Muscle layer of duodenum (tissue), 2 donors: ENCODE results near the gene DNAL4.

Source experiments
- H3K27ac ChIP-seq: one replicate; pipeline ENCODE4 v1.7.0; 2013; ENCODE audit warnings: mild to moderate bottlenecking, low read length
- H3K27me3 ChIP-seq: one replicate; pipeline ENCODE4 v1.7.0; 2013; ENCODE audit warnings: low read depth, mild to moderate bottlenecking, control low read depth, low read length
- H3K36me3 ChIP-seq, 2 donors: one replicate each; pipeline ENCODE4 v1.7.0; 2013; ENCODE audit warnings: low read length in 2 of 2, control low read depth in 1 of 2, mild to moderate bottlenecking in 1 of 2; ENCODE audit not compliant: insufficient read depth in 2 of 2, control insufficient read depth in 1 of 2
- H3K4me1 ChIP-seq, 2 donors: one replicate each; pipeline ENCODE4 v1.7.0; 2013; ENCODE audit warnings: low read length in 2 of 2, mild to moderate bottlenecking in 2 of 2, control low read depth in 1 of 2, moderate library complexity in 1 of 2; ENCODE audit not compliant: insufficient read depth in 2 of 2, control insufficient read depth in 1 of 2
- H3K4me3 ChIP-seq, 2 donors: one replicate each; pipeline ENCODE4 v1.7.0; 2013; ENCODE audit warnings: low read length in 2 of 2, low read depth in 1 of 2, mild to moderate bottlenecking in 1 of 2
- H3K9me3 ChIP-seq, 2 donors: one replicate each; pipeline ENCODE4 v1.7.0; 2013; ENCODE audit warnings: low read length in 2 of 2, control low read depth in 1 of 2, mild to moderate bottlenecking in 1 of 2; ENCODE audit not compliant: control insufficient read depth in 1 of 2
- donor health status: healthy.

Gene DNAL4

GRCh38 chr22:38755155-38755910 is 38.6 kb downstream of the DNAL4 start:
- peaks cover 13 to 23% of the 10 kb centered on the region in 2 donors for H3K36me3 ChIP-seq
- peak overlapping the region; percentile 94 for H3K27ac ChIP-seq
- H3K27me3 ChIP-seq: no peaks in the 10 kb centered on the region
- H3K4me1 ChIP-seq: peaks cover 8 to 35% of the 10 kb centered on the region in 2 donors
- H3K4me3 ChIP-seq: peak overlapping the region; percentile 63 to 79
- H3K9me3 ChIP-seq: no peaks in the 10 kb centered on the region

- Histone ChIP-seq H3K36me3 (peaks cover 19 to 28% of the 10 kb centered on the region in 2 donors), H3K27me3 (no peaks in the 10 kb centered on the region), H3K4me3 (peak overlapping the region; percentile 63 to 79), H3K27ac (peak overlapping the region; percentile 94), H3K4me1 (peaks cover 8 to 35% of the 10 kb centered on the region in 2 donors), H3K9me3 (no peaks in the 10 kb centered on the region)
Measured at GRCh38 chr22:38754751-38755154, 39.2 kb downstream of the DNAL4 start.

- H3K4me1 ChIP-seq: peaks cover 8 to 35% of the 10 kb centered on the region in 2 donors
Measured at GRCh38 chr22:38753948-38754750, 39.8 kb downstream of the DNAL4 start.

GRCh38 chr22:38751422-38752346 is 42.3 kb downstream of the DNAL4 start:
- H3K4me3 ChIP-seq: peak overlapping the region in 1 of 2 donors; percentile 11
- H3K27ac ChIP-seq: no peak overlapping the region
- H3K36me3 ChIP-seq: peaks cover 35 to 54% of the 10 kb centered on the region in 2 donors
- no peaks in the 10 kb centered on the region for H3K27me3 ChIP-seq
- no peaks in the 10 kb centered on the region for H3K9me3 ChIP-seq
- peaks cover 8 to 30% of the 10 kb centered on the region in 2 donors for H3K4me1 ChIP-seq

More at GRCh38 chr22:38753948-38754750, 39.8 kb downstream of the DNAL4 start:
- Histone ChIP-seq H3K27me3 (no peaks in the 10 kb centered on the region), H3K9me3 (no peaks in the 10 kb centered on the region), H3K4me3 (peak overlapping the region; percentile 63 to 79), H3K36me3 (peaks cover 25 to 34% of the 10 kb centered on the region in 2 donors), H3K27ac (peak overlapping the region; percentile 94)

GRCh38 chr22:38751066-38751421 is 42.9 kb downstream of the DNAL4 start:
- Histone ChIP-seq H3K27ac (no peak overlapping the region), H3K4me3 (no peak overlapping the region), H3K4me1 (peaks cover 8 to 24% of the 10 kb centered on the region in 2 donors), H3K27me3 (no peaks in the 10 kb centered on the region), H3K36me3 (peaks cover 35 to 60% of the 10 kb centered on the region in 2 donors), H3K9me3 (no peaks in the 10 kb centered on the region)

GRCh38 chr22:38750638-38751037 is 43.3 kb downstream of the DNAL4 start:
- no peaks in the 10 kb centered on the region for H3K27me3 ChIP-seq
- no peak overlapping the region for H3K4me3 ChIP-seq
- no peak overlapping the region for H3K27ac ChIP-seq
- H3K36me3 ChIP-seq: peaks cover 37 to 64% of the 10 kb centered on the region in 2 donors
- H3K9me3 ChIP-seq: no peaks in the 10 kb centered on the region
- H3K4me1 ChIP-seq: peaks cover 8 to 23% of the 10 kb centered on the region in 2 donors

- Histone ChIP-seq H3K9me3 (no peaks in the 10 kb centered on the region), H3K27me3 (no peaks in the 10 kb centered on the region), H3K27ac (no peak overlapping the region), H3K36me3 (peaks cover 43 to 69% of the 10 kb centered on the region in 2 donors), H3K4me1 (peaks cover 8 to 23% of the 10 kb centered on the region in 2 donors), H3K4me3 (no peak overlapping the region)
Measured at GRCh38 chr22:38750104-38750503, 43.8 kb downstream of the DNAL4 start.

- H3K27ac ChIP-seq: no peak overlapping the region
- H3K36me3 ChIP-seq: peaks cover 49 to 82% of the 10 kb centered on the region in 2 donors
- no peaks in the 10 kb centered on the region for H3K27me3 ChIP-seq
Measured at GRCh38 chr22:38748487-38749136, 45.3 kb downstream of the DNAL4 start.

GRCh38 chr22:38745676-38746460 is 48.1 kb downstream of the DNAL4 start:
- peaks cover 64 to 88% of the 10 kb centered on the region in 2 donors for H3K36me3 ChIP-seq
- H3K4me1 ChIP-seq: no peaks in the 10 kb centered on the region
- no peak overlapping the region for H3K4me3 ChIP-seq
- H3K9me3 ChIP-seq: no peaks in the 10 kb centered on the region
- no peaks in the 10 kb centered on the region for H3K27me3 ChIP-seq
- H3K27ac ChIP-seq: no peak overlapping the region

More at GRCh38 chr22:38748487-38749136, 45.3 kb downstream of the DNAL4 start:
- Histone ChIP-seq H3K9me3 (no peaks in the 10 kb centered on the region), H3K4me3 (no peak overlapping the region), H3K4me1 (peaks cover 1 to 12% of the 10 kb centered on the region in 2 donors)

- Histone ChIP-seq H3K36me3 (peaks cover 65 to 88% of the 10 kb centered on the region in 2 donors), H3K27me3 (no peaks in the 10 kb centered on the region), H3K4me3 (no peak overlapping the region), H3K4me1 (no peaks in the 10 kb centered on the region), H3K27ac (no peak overlapping the region), H3K9me3 (no peaks in the 10 kb centered on the region)
Measured at GRCh38 chr22:38744981-38745380, 49.0 kb downstream of the DNAL4 start.
